Fibroblast of the aortic adventitia (primary cell): ENCODE measurements around the gene ZNF385D. TPM values are rescaled to one million over a fixed set of nuclear protein-coding genes. Genes with fewer than 3 reads are reported as not detected.

Source experiments
- DNase-seq: peaks from one replicate; pipeline ENCODE4 v3.0.0-alpha.2; 2010; ENCODE audit warnings: low read depth
- H3K4me3 ChIP-seq: 2 replicates; pipeline ENCODE4 v1.5.1; 2011; ENCODE audit warnings: low read depth, mild to moderate bottlenecking, control low read depth, low read length, moderate library complexity
- total RNA-seq: library from RNA; depleted of rRNA; stranded (reverse); fragments of >200 nt; gene quantifications from 2 replicates; pipeline ENCODE4 v1.2.3, GENCODE V29; 2012; ENCODE audit warnings: low replicate concordance
- TF ChIP-seq, protein P1 (sequence below): IDR thresholded peaks from 2 replicates; pipeline ENCODE4 v1.5.1; 2011; ENCODE audit warnings: mild to moderate bottlenecking, low read length, control low read depth, inconsistent platforms; ENCODE audit not compliant: insufficient read depth

The ZNF385D gene
- total RNA-seq, 1 donor = 11.5 TPM

DNA sequence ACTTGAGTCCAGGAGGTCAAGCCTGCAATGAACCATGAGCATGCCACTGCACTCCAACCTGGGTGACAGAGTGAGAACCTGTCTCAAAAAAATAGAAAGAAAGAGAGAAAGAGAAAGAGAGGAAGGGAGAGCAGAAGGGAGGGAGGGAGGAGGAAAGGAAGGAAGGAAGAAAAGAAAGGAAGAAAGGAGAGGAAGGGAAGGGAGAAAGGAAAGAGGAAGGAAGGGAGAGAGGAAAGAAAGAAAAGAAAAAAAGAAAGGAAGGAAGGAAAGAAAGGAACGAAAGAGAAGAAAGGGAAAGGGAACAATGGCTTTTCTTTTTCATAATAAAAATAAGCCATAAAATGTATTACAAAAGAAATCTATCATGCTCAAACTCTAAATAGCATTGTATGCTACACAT, 116.9 kb downstream of the ZNF385D start:
- DNase-seq = no peak
- H3K4me3 ChIP-seq = no peak overlapping the region
- TF ChIP-seq, protein P1, sequence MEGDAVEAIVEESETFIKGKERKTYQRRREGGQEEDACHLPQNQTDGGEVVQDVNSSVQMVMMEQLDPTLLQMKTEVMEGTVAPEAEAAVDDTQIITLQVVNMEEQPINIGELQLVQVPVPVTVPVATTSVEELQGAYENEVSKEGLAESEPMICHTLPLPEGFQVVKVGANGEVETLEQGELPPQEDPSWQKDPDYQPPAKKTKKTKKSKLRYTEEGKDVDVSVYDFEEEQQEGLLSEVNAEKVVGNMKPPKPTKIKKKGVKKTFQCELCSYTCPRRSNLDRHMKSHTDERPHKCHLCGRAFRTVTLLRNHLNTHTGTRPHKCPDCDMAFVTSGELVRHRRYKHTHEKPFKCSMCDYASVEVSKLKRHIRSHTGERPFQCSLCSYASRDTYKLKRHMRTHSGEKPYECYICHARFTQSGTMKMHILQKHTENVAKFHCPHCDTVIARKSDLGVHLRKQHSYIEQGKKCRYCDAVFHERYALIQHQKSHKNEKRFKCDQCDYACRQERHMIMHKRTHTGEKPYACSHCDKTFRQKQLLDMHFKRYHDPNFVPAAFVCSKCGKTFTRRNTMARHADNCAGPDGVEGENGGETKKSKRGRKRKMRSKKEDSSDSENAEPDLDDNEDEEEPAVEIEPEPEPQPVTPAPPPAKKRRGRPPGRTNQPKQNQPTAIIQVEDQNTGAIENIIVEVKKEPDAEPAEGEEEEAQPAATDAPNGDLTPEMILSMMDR = no peak

GRCh38 chr3:21624524-21624923, 126.5 kb downstream of the ZNF385D start:
- peak; percentile 22 for DNase-seq
- no peak overlapping the region for H3K4me3 ChIP-seq
- TF ChIP-seq, protein P1 = no peak

DNA sequence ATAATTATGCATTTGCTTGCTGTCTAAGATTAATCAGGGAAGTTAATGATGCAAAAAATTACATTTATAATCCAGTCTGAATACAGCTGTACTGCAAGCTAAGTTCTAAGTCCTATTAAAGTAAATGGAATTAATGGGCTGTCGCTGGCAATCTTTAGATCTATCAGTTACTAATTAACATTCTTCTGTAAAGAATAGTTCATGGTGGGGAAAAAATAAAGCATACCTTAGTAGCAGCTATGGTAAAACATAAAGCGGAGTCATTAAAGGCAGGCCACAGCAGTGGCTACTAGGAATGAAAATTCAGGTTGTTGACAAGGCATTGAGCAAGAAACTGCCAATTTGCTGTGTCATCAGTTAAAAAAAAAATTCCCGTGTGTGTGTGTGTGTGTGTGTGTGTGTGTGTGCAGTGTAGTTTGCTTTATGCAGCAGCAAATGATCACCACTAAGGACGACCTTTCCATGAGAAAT, 129.8 kb downstream of the ZNF385D start:
- no peak overlapping the region for H3K4me3 ChIP-seq
- peak; percentile 56 for DNase-seq
- TF ChIP-seq, protein P1 = no peak

- TF ChIP-seq, protein P1 = no peak
- no peak overlapping the region for H3K4me3 ChIP-seq
- no peak for DNase-seq
Observed at GRCh38 chr3:21620511-21621155, 130.4 kb downstream of the ZNF385D start.

GRCh38 chr3:21618695-21619094, 132.3 kb downstream of the ZNF385D start:
- TF ChIP-seq, protein P1 = no peak
- no peak for DNase-seq
- H3K4me3 ChIP-seq = no peak overlapping the region

- TF ChIP-seq, protein P1 = no peak
- no peak for DNase-seq
Observed at GRCh38 chr3:21613372-21614070, 137.5 kb downstream of the ZNF385D start.

More at GRCh38 chr3:21613372-21614070, 137.5 kb downstream of the ZNF385D start:
- no peak overlapping the region for H3K4me3 ChIP-seq
